ENCODE data around the gene POU2F2.

The POU2F2 gene

DNA sequence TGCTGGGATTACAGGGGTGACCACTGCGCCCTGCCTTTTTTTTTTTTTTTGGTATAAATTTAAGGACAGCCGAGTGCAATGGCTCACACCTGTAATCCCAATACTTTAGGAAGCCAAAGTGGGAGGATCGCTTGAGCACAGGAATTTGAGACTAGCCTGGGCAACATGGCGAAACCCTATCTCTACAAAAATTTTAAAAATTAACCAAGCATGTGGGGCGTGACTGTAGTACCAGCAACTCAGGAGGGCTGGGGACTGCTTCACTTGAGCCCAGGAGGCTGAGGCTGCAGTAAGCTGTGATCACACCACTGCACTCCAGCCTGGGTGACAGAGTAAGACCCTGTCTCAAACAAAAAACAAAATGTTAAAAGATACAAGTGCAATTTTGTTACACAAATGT lies 34.8 kb downstream of the POU2F2 start:
- TF ChIP-seq ZFX (IDR thresholded peaks at IDR 0.05) (no peak), CTCF (conservative IDR thresholded peaks at IDR 0.05) (no peak)
- H3K27ac ChIP-seq: peak overlapping the region; percentile 64

- H3K27ac ChIP-seq: no peak overlapping the region
- TF ChIP-seq ZFX (IDR thresholded peaks at IDR 0.05) (no peak), CTCF (conservative IDR thresholded peaks at IDR 0.05) (no peak)
Observed at GRCh38 chr19:42096255-42096837, 35.9 kb downstream of the POU2F2 start.

GRCh38 chr19:42095814-42096230 lies 36.4 kb downstream of the POU2F2 start:
- no peak overlapping the region for H3K27ac ChIP-seq
- TF ChIP-seq ZFX (IDR thresholded peaks at IDR 0.05) (no peak), CTCF (conservative IDR thresholded peaks at IDR 0.05) (no peak)

- TF ChIP-seq ZFX (IDR thresholded peaks at IDR 0.05) (no peak), CTCF (conservative IDR thresholded peaks at IDR 0.05) (no peak)
- no peak overlapping the region for H3K27ac ChIP-seq
Observed at GRCh38 chr19:42095142-42095813, 37.0 kb downstream of the POU2F2 start.

DNA sequence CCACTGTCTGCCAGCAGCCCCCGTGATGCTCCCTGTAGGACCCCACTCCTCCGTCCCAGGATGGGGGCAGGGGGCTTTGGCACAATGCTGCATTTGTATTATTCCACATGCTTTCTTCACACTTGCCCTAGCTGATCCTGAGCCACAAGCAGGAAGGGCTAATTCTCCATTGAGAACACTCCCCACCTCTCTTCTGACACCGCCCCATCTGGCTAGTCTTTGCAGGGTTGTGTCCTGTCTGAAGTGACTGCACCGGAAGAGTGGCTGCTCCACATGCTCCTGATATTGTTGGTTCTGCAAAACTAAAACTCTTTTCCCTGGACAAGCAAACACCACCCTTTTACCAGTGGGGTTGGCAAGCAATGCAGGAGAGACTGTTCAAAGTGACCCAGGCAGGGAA lies 38.3 kb downstream of the POU2F2 start:
- TF ChIP-seq ZFX (IDR thresholded peaks at IDR 0.05) (no peak), CTCF (conservative IDR thresholded peaks at IDR 0.05) (no peak)
- no peak overlapping the region for H3K27ac ChIP-seq

- TF ChIP-seq ZFX (IDR thresholded peaks at IDR 0.05): no peak
- no peak for TF ChIP-seq CTCF (conservative IDR thresholded peaks at IDR 0.05)
Observed at GRCh38 chr19:42093505-42093904, 38.7 kb downstream of the POU2F2 start.

DNA sequence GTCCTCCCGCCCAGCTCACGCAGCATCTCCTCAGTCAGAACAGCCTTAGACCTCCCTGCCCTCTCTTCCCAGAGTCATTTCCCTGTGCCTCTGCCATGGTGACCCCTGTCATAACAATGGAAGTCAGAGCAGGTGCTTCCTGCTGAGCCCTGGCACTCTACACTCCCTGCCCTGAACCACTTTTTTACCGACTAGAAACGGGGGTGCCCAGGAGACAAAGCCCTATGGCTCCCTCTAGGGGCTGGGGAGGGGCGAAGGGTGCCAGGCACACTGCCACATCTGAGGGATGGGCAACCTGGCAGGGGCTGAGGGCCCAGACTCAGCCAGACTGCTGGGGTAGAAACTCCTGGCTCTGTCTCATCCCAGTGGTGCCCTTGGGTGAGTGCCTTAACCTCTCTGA lies 39.9 kb downstream of the POU2F2 start:
- TF ChIP-seq CTCF (conservative IDR thresholded peaks at IDR 0.05) (peak; percentile 31; the same call in 1 of the 2 replicates), ZFX (IDR thresholded peaks at IDR 0.05) (no peak)
- no peak overlapping the region for H3K27ac ChIP-seq

More at GRCh38 chr19:42093505-42093904, 38.7 kb downstream of the POU2F2 start:
- H3K27ac ChIP-seq: no peak overlapping the region

Measured in C4-2B (cell line).